PFSK-1 (cell line): Measurements from ENCODE around the gene EXOSC7.

Experiments used
- FOXP2 ChIP-seq: optimal IDR thresholded peaks from 2 replicates; pipeline ENCODE3; 2011; ENCODE audit warnings: borderline replicate concordance, control low read depth, inconsistent platforms; ENCODE audit not compliant: insufficient read depth; ENCODE audit errors: extremely low read length, extremely low read depth
- POLR2AphosphoS5 ChIP-seq: IDR thresholded peaks from 2 replicates; pipeline ENCODE4 v1.6.1; 2012; ENCODE audit warnings: low read depth, mild to moderate bottlenecking, control low read depth, low read length, moderate library complexity
- REST ChIP-seq, 2 experiments: IDR thresholded peaks; 2 replicates each; pipeline versions ENCODE4 v1.6.1 to v1.8.0; 2011 to 2012; ENCODE audit warnings: low read depth in 2 of 2, low read length in 2 of 2, control low read depth in 1 of 2, inconsistent platforms in 1 of 2, mild to moderate bottlenecking in 1 of 2, moderate library complexity in 1 of 2; ENCODE audit not compliant: insufficient read depth in 1 of 2

GRCh38 chr3:44929782-44930181, 46.3 kb upstream of the EXOSC7 start:
- TF ChIP-seq POLR2AphosphoS5, result no peak
- no peak for TF ChIP-seq REST (IDR thresholded peaks at IDR 0.05; ENCODE audit: insufficient read depth in 1 of 2, low read depth in 2 of 2, low read length in 2 of 2)
- no peak for TF ChIP-seq FOXP2
